H1 (cell line): ENCODE results near the gene NCOA1. TPM values are rescaled to one million over a fixed set of nuclear protein-coding genes. Genes with fewer than 3 reads are reported as not detected.

Experiments used
- CTCF ChIA-PET: fragments of 300-600 bp; sonication (Branson Sonifier 250); formaldehyde crosslinking; loops from one replicate; lab custom pipeline; 2021; ENCODE audit not compliant: partially characterized antibody; lab: Charles Lee
- POLR2A ChIA-PET: fragments of 300-600 bp; sonication (Branson Sonifier 250); formaldehyde crosslinking; loops from one replicate; lab custom pipeline; 2021; ENCODE audit warnings: inconsistent platforms; ENCODE audit not compliant: partially characterized antibody; lab: Charles Lee
- DNase-seq, 2 experiments: peaks; one replicate each; pipeline versions ENCODE4 v3.0.0 to v3.0.0-alpha.2; 2010 to 2022; ENCODE audit warnings: low spot score in 2 of 2, low read depth in 1 of 2, mixed read lengths in 1 of 2
- FAIRE-seq: peaks from 2 replicates; lab custom pipeline; 2011; peaks lifted over from hg19 to GRCh38; lab: Jason Lieb, UNC
- H2AFZ ChIP-seq: 2 replicates; pipeline ENCODE4 v1.8.1; 2012; ENCODE audit warnings: low read length, inconsistent platforms
- H2AK5ac ChIP-seq: 2 replicates; pipeline ENCODE4 v1.6.1; 2013; ENCODE audit warnings: low read depth, low read length
- H2BK120ac ChIP-seq: replicated peaks from 2 replicates; pipeline ENCODE3; 2013; ENCODE audit warnings: low read depth, low read length, inconsistent platforms
- H2BK12ac ChIP-seq: 2 replicates; pipeline ENCODE4 v1.6.1; 2013; ENCODE audit warnings: low read depth, low read length
- H2BK15ac ChIP-seq: 2 replicates; pipeline ENCODE4 v1.6.1; 2013; ENCODE audit warnings: low read length
- H2BK20ac ChIP-seq: 2 replicates; pipeline ENCODE4 v1.6.1; 2013; ENCODE audit warnings: low read length
- H2BK5ac ChIP-seq: 2 replicates; pipeline ENCODE4 v1.6.1; 2013; ENCODE audit warnings: low read depth, low read length
- H3K14ac ChIP-seq: 2 replicates; pipeline ENCODE4 v1.6.1; 2013; ENCODE audit warnings: inconsistent platforms; ENCODE audit not compliant: insufficient read length
- H3K18ac ChIP-seq: 2 replicates; pipeline ENCODE4 v1.6.1; 2013; ENCODE audit warnings: low read length; ENCODE audit errors: extremely low read depth
- H3K23ac ChIP-seq: 2 replicates; pipeline ENCODE4 v1.6.1; 2013; ENCODE audit warnings: inconsistent platforms; ENCODE audit not compliant: insufficient read length
- H3K23me2 ChIP-seq: 2 replicates; pipeline ENCODE4 v1.6.1; 2013; ENCODE audit warnings: low read depth, low read length
- H3K27ac ChIP-seq: 2 replicates; pipeline ENCODE4 v1.6.1; 2011; ENCODE audit warnings: low read depth, low read length, inconsistent platforms
- H3K27me3 ChIP-seq, 4 experiments: replicated peaks in 1 of 4; 1 replicate in 1 of 4; 2 replicates in 3 of 4; pipeline versions ENCODE4 v1.6.1 to v1.8.1; 2011 to 2013; ENCODE audit warnings: low read length in 3 of 4, mild to moderate bottlenecking in 3 of 4, inconsistent platforms in 2 of 4, mixed read lengths in 2 of 4, moderate library complexity in 1 of 4; ENCODE audit not compliant: control insufficient read depth in 3 of 4, insufficient read depth in 3 of 4; ENCODE audit errors: extremely low read depth in 1 of 4
- H3K36me3 ChIP-seq, 4 experiments: 2 replicates each; pipeline versions ENCODE4 v1.6.1 to v1.8.1; 2011 to 2013; ENCODE audit warnings: mild to moderate bottlenecking in 4 of 4, low read length in 3 of 4, moderate library complexity in 2 of 4, control low read depth in 1 of 4, inconsistent platforms in 1 of 4; ENCODE audit not compliant: insufficient read depth in 4 of 4, control insufficient read depth in 2 of 4
- H3K4ac ChIP-seq: replicated peaks from 2 replicates; pipeline ENCODE3; 2013; ENCODE audit warnings: low read length, low read depth, mixed read lengths, inconsistent platforms; ENCODE audit not compliant: insufficient read length
- H3K4me1 ChIP-seq, 4 experiments: replicated peaks in 1 of 4; 1 replicate in 1 of 4; 2 replicates in 3 of 4; pipeline versions ENCODE4 v1.6.1 to v1.8.1; 2011 to 2013; ENCODE audit warnings: low read length in 3 of 4, inconsistent platforms in 2 of 4, mixed read lengths in 1 of 4; ENCODE audit not compliant: insufficient read depth in 4 of 4, control insufficient read depth in 3 of 4
- H3K4me2 ChIP-seq, 2 experiments: 2 replicates each; pipeline versions ENCODE4 v1.6.1 to v1.8.1; 2011 to 2013; ENCODE audit warnings: low read depth in 2 of 2, low read length in 2 of 2, control low read depth in 1 of 2, inconsistent platforms in 1 of 2, mild to moderate bottlenecking in 1 of 2; ENCODE audit not compliant: insufficient read depth in 1 of 2
- H3K4me3 ChIP-seq, 4 experiments: fragments of 200-600, 300-600 bp in 1 of 4; sonication (generic), shearing (Covaris generic), sonication (Bioruptor Twin) in 1 of 4; 2 replicates each; pipeline versions ENCODE4 v1.5.1 to v1.8.1; 2011 to 2016; ENCODE audit warnings: low read length in 4 of 4, low read depth in 3 of 4, control low read depth in 2 of 4, inconsistent platforms in 2 of 4, mild to moderate bottlenecking in 2 of 4, mixed read lengths in 1 of 4, moderate library complexity in 1 of 4; ENCODE audit not compliant: insufficient read depth in 2 of 4; ENCODE audit errors: extremely low read depth in 1 of 4
- H3K56ac ChIP-seq: replicated peaks from 2 replicates; pipeline ENCODE3; 2013; ENCODE audit warnings: low read depth, mild to moderate bottlenecking, mixed read lengths, low read length, inconsistent platforms; ENCODE audit not compliant: insufficient read length
- H3K79me1 ChIP-seq: 2 replicates; pipeline ENCODE4 v1.6.1; 2013; ENCODE audit warnings: low read depth, low read length, control low read depth
- H3K79me2 ChIP-seq, 2 experiments: 2 replicates each; pipeline versions ENCODE4 v1.6.1 to v1.8.1; 2012 to 2013; ENCODE audit warnings: low read length in 2 of 2, mild to moderate bottlenecking in 2 of 2, inconsistent platforms in 1 of 2; ENCODE audit not compliant: insufficient read depth in 2 of 2, control insufficient read depth in 1 of 2
- H3K9ac ChIP-seq, 4 experiments: replicated peaks in 1 of 4; 1 replicate in 1 of 4; 2 replicates in 3 of 4; pipeline versions ENCODE4 v1.6.1 to v1.8.1; 2011 to 2013; ENCODE audit warnings: low read depth in 3 of 4, low read length in 3 of 4, control low read depth in 2 of 4, mild to moderate bottlenecking in 2 of 4, moderate library complexity in 2 of 4, inconsistent platforms in 1 of 4; ENCODE audit errors: extremely low read depth in 1 of 4
- H3K9me3 ChIP-seq, 2 experiments: 2 replicates each; pipeline versions ENCODE4 v1.6.1 to v1.8.1; 2012 to 2013; ENCODE audit warnings: mild to moderate bottlenecking in 2 of 2, moderate library complexity in 2 of 2, control low read depth in 1 of 2, inconsistent platforms in 1 of 2, low read depth in 1 of 2, low read length in 1 of 2, mixed read lengths in 1 of 2; ENCODE audit not compliant: insufficient read depth in 2 of 2
- H4K20me1 ChIP-seq, 2 experiments: replicated peaks in 1 of 2; 2 replicates each; pipeline versions ENCODE3 to v1.8.1; 2011 to 2013; ENCODE audit warnings: inconsistent platforms in 2 of 2, low read length in 2 of 2, mild to moderate bottlenecking in 1 of 2; ENCODE audit not compliant: insufficient read depth in 2 of 2, control insufficient read depth in 1 of 2
- H4K5ac ChIP-seq: 2 replicates; pipeline ENCODE4 v1.6.1; 2013; ENCODE audit warnings: low read length, low read depth, mixed read lengths, inconsistent platforms; ENCODE audit not compliant: insufficient read length
- H4K8ac ChIP-seq: 2 replicates; pipeline ENCODE4 v1.8.0; 2013; ENCODE audit warnings: mild to moderate bottlenecking, moderate library complexity, low read length, inconsistent platforms; ENCODE audit not compliant: insufficient read depth; ENCODE audit errors: extremely low read depth
- H4K91ac ChIP-seq: replicated peaks from 2 replicates; pipeline ENCODE3; 2013; ENCODE audit warnings: low read length, mixed read lengths, inconsistent platforms; ENCODE audit not compliant: insufficient read length
- ASH2L ChIP-seq: fragments of 200-600, 300-600 bp; sonication (generic); IDR thresholded peaks from one replicate; pipeline ENCODE4 v1.7.1; 2017; ENCODE audit warnings: low read length
- E2F6 ChIP-seq: IDR thresholded peaks from 2 replicates; pipeline ENCODE4 v1.6.1; 2012; ENCODE audit warnings: inconsistent platforms
- HDAC6 ChIP-seq: IDR thresholded peaks from one replicate; pipeline ENCODE4 v1.7.1; 2012; ENCODE audit warnings: low read depth, mild to moderate bottlenecking, inconsistent platforms, low read length, moderate library complexity
- JUN ChIP-seq: IDR thresholded peaks from 2 replicates; pipeline ENCODE4 v1.6.1; 2011; ENCODE audit warnings: low read depth, mild to moderate bottlenecking, improper control_type of control experiment, low read length
- JUND ChIP-seq: IDR thresholded peaks from 2 replicates; pipeline ENCODE4 v1.6.1; 2011; ENCODE audit warnings: mild to moderate bottlenecking, improper control_type of control experiment, low read length
- KDM4A ChIP-seq: IDR thresholded peaks from one replicate; pipeline ENCODE4 v1.7.1; 2012; ENCODE audit warnings: low read depth, mild to moderate bottlenecking, moderate library complexity, low read length, inconsistent platforms; ENCODE audit not compliant: severe bottlenecking
- NANOG ChIP-seq: IDR thresholded peaks from 2 replicates; pipeline ENCODE4 v1.6.1; 2011; ENCODE audit warnings: low read length, low read depth, mild to moderate bottlenecking, inconsistent platforms; ENCODE audit not compliant: insufficient read depth, poor library complexity, severe bottlenecking
- PHF8 ChIP-seq: fragments of 200-600 bp; sonication (generic); conservative IDR thresholded peaks from 2 replicates; pipeline ENCODE4 v1.7.1; 2012; ENCODE audit warnings: low read depth, mild to moderate bottlenecking, inconsistent platforms, low read length, moderate library complexity
- SAP30 ChIP-seq: fragments of 300-600 bp; sonication (generic); IDR thresholded peaks from 2 replicates; pipeline ENCODE4 v1.7.1; 2012; ENCODE audit warnings: low read length, moderate library complexity, mild to moderate bottlenecking, inconsistent platforms; ENCODE audit not compliant: insufficient read depth, insufficient replicate concordance
- TAF1 ChIP-seq: IDR thresholded peaks from 2 replicates; pipeline ENCODE4 v1.6.1; 2011; ENCODE audit warnings: mild to moderate bottlenecking, low read depth, low read length
- TEAD4 ChIP-seq: IDR thresholded peaks from 2 replicates; pipeline ENCODE4 v1.6.1; 2012; ENCODE audit warnings: low read depth, low read length, inconsistent platforms, mixed read lengths
- USF2 ChIP-seq: IDR thresholded peaks from 2 replicates; pipeline ENCODE4 v1.6.1; 2011; ENCODE audit warnings: low read length, improper control_type of control experiment
- WGBS, 2 experiments: shearing (Covaris generic) in 1 of 2; methylation state at CpG; one replicate each; pipeline versions ENCODE4 v1.1.6 to v1.1.7; 2013 to 2015; ENCODE audit warnings: low lambda C conversion rate in 2 of 2, mixed read lengths in 2 of 2, inconsistent platforms in 1 of 2, low coverage in 1 of 2, missing lambda C conversion rate in 1 of 2; ENCODE audit not compliant: insufficient replicate concordance in 2 of 2, insufficient coverage in 1 of 2, insufficient read length in 1 of 2; ENCODE audit errors: extremely low coverage in 1 of 2, missing lambda C conversion rate in 1 of 2; 5-methylcytosine and 5-hydroxymethylcytosine counted together
- polyA plus RNA-seq, 7 experiments: library from polyadenylated mRNA; depleted of rRNA in 3 of 7; stranded (reverse) in 5 of 7; unstranded in 2 of 7; fragments of >200 nt in 5 of 7; fragments of 200-250 nt in 2 of 7; gene quantifications; 1 replicate in 5 of 7; 2 replicates in 1 of 7; 4 replicates in 1 of 7; pipeline versions ENCODE4 v1.2.1 to v1.2.3, GENCODE V29; 2011 to 2013; ENCODE audit warnings: missing spikeins in 2 of 7, mixed read lengths in 2 of 7
- total RNA-seq: library from RNA; stranded (reverse); fragmentation: NEBNext Ultra II Directional; extraction: Animal tissue kit (Norgen Biotek cat#: 25700); gene quantifications from 2 replicates; pipeline ENCODE4 v1.2.1, GENCODE V29; 2021

Gene NCOA1
- total and polyA plus RNA-seq, 2 of the 8 experiments (the other 6 are each of a cell fraction or from before 2014, with no cell fraction given): 12.8 to 17.9 TPM

GRCh38 chr2:24540011-24540477, 49.0 kb downstream of the NCOA1 start:
- H2AK5ac ChIP-seq: no peak overlapping the region
- no peak overlapping the region for H4K5ac ChIP-seq
- 88% methylated on average over 2 of the region's 2 CpGs; no CpG with 5 or more reads in 1 of the 2 experiments for WGBS, 2 experiments
- POLR2A ChIA-PET: no interaction called here
- FAIRE-seq (no peak), DNase-seq (no peak)
- no peak overlapping the region for H2BK20ac ChIP-seq
- H3K56ac ChIP-seq: no peak overlapping the region
- H2BK15ac ChIP-seq: no peak overlapping the region
- no peak overlapping the region for H4K91ac ChIP-seq
- CTCF ChIA-PET: no interaction called here
- no peaks in the 10 kb centered on the region for H4K20me1 ChIP-seq
- no peak overlapping the region for H3K4me2 ChIP-seq
- no peak overlapping the region for H2BK5ac ChIP-seq
- H2AFZ ChIP-seq: no peak overlapping the region
- no peak overlapping the region for H3K18ac ChIP-seq
- H3K36me3 ChIP-seq: no peaks in the 10 kb centered on the region
- no peak overlapping the region for H3K4me3 ChIP-seq
- no peak overlapping the region for H2BK120ac ChIP-seq
- H3K23ac ChIP-seq: no peak overlapping the region
- no peaks in the 10 kb centered on the region for H3K27me3 ChIP-seq
- no peaks in the 10 kb centered on the region for H3K79me2 ChIP-seq
- H3K9ac ChIP-seq: no peak overlapping the region
- H3K14ac ChIP-seq: no peak overlapping the region
- H3K23me2 ChIP-seq: no peaks in the 10 kb centered on the region; the same call in 1 of the 2 replicates
- no peaks in the 10 kb centered on the region for H3K4me1 ChIP-seq
- no peak overlapping the region for H2BK12ac ChIP-seq
- H3K79me1 ChIP-seq: no peaks in the 10 kb centered on the region
- no peaks in the 10 kb centered on the region for H3K9me3 ChIP-seq
- H3K27ac ChIP-seq: no peak overlapping the region
- H3K4ac ChIP-seq: no peak overlapping the region
- no peak overlapping the region for H4K8ac ChIP-seq
- TF ChIP-seq JUND: no peak
- TF ChIP-seq NANOG: no peak
- no peak for TF ChIP-seq PHF8
- TF ChIP-seq KDM4A: no peak
- TF ChIP-seq TAF1: no peak
- no peak for TF ChIP-seq SAP30
- TF ChIP-seq HDAC6: no peak
- TF ChIP-seq USF2: no peak
- no peak for TF ChIP-seq JUN
- TF ChIP-seq E2F6: no peak
- TF ChIP-seq ASH2L: no peak
- no peak for TF ChIP-seq TEAD4
